IMR-90 (cell line): ENCODE data around the gene TSGA10IP. TPM values are rescaled to one million over a fixed set of nuclear protein-coding genes. Genes with fewer than 3 reads are reported as not detected.

Experiments used
- ATAC-seq: fragments of 200-7000 bp; cut with Tn5 transposase; 2 replicates; pipeline ENCODE4 v1.9.1; 2020; ENCODE audit warnings: low read depth, mild to moderate bottlenecking, moderate library complexity
- BruUV-seq: library from RNA; stranded (reverse); fragments of 400-500 nt; replicated peaks from 2 replicates; lab custom pipeline; 2021; lab: Mats Ljungman, UMichigan
- CTCF ChIA-PET: fragments of 300-600 bp; formaldehyde crosslinking; extraction: SDS; loops from one replicate; lab custom pipeline; 2021; ENCODE audit warnings: antibody characterized with exemption; lab: Yijun Ruan, JAX
- POLR2A ChIA-PET: fragments of 300-600 bp; sonication (Branson Sonifier 250); formaldehyde crosslinking; loops from one replicate; lab custom pipeline; 2022; ENCODE audit warnings: antibody characterized with exemption; ENCODE audit not compliant: unreplicated experiment; lab: Charles Lee
- DNase-seq: peaks from one replicate; pipeline ENCODE4 v3.0.0; 2013
- H2AFZ ChIP-seq: replicated peaks from 2 replicates; pipeline ENCODE3; 2013; ENCODE audit warnings: low read length, mild to moderate bottlenecking; ENCODE audit not compliant: poor library complexity
- H2AK5ac ChIP-seq: 2 replicates; pipeline ENCODE4 v1.6.1; 2013; ENCODE audit warnings: low read depth, low read length, inconsistent platforms
- H2AK9ac ChIP-seq: replicated peaks from 2 replicates; pipeline ENCODE3; 2013; ENCODE audit warnings: mild to moderate bottlenecking, low read depth, low read length, moderate library complexity; ENCODE audit not compliant: poor library complexity
- H2BK120ac ChIP-seq: 2 replicates; pipeline ENCODE4 v1.6.1; 2013; ENCODE audit warnings: low read depth, low read length, inconsistent platforms
- H2BK15ac ChIP-seq: 3 replicates; pipeline ENCODE4 v1.6.1; 2013; ENCODE audit warnings: low read depth, low read length, inconsistent platforms
- H2BK20ac ChIP-seq: 2 replicates; pipeline ENCODE4 v1.6.1; 2013; ENCODE audit warnings: low read depth, mild to moderate bottlenecking, inconsistent platforms, low read length, moderate library complexity
- H2BK5ac ChIP-seq: 2 replicates; pipeline ENCODE4 v1.6.1; 2013; ENCODE audit warnings: mild to moderate bottlenecking, low read depth, low read length, inconsistent platforms; ENCODE audit not compliant: poor library complexity, severe bottlenecking
- H3K14ac ChIP-seq: replicated peaks from 2 replicates; pipeline ENCODE4 v1.6.1; 2013; ENCODE audit warnings: low read depth, low read length, inconsistent platforms
- H3K18ac ChIP-seq: 2 replicates; pipeline ENCODE4 v1.6.1; 2013; ENCODE audit warnings: low read depth, low read length, control low read depth
- H3K23ac ChIP-seq: 2 replicates; pipeline ENCODE4 v1.6.1; 2013; ENCODE audit warnings: low read depth, low read length, inconsistent platforms
- H3K27ac ChIP-seq: 2 replicates; pipeline ENCODE4 v1.5.1; 2013; ENCODE audit warnings: mild to moderate bottlenecking, control low read depth, low read length; ENCODE audit not compliant: insufficient read depth
- H3K27me3 ChIP-seq: 2 replicates; pipeline ENCODE4 v1.6.1; 2013; ENCODE audit warnings: low read length; ENCODE audit not compliant: control insufficient read depth, insufficient read depth
- H3K36me3 ChIP-seq: 2 replicates; pipeline ENCODE4 v1.6.1; 2013; ENCODE audit warnings: low read length, mixed read lengths; ENCODE audit not compliant: control insufficient read depth, insufficient read depth
- H3K4ac ChIP-seq: 2 replicates; pipeline ENCODE4 v1.6.1; 2013; ENCODE audit warnings: low read depth, low read length, inconsistent platforms
- H3K4me1 ChIP-seq: 2 replicates; pipeline ENCODE4 v1.6.1; 2013; ENCODE audit warnings: low read length, mixed read lengths; ENCODE audit not compliant: control insufficient read depth, insufficient read depth
- H3K4me2 ChIP-seq: 2 replicates; pipeline ENCODE4 v1.6.1; 2013; ENCODE audit warnings: low read depth, mild to moderate bottlenecking, control low read depth, low read length, moderate library complexity
- H3K4me3 ChIP-seq: 2 replicates; pipeline ENCODE4 v1.5.1; 2013; ENCODE audit warnings: low read depth, mild to moderate bottlenecking, control low read depth, low read length, moderate library complexity; ENCODE audit not compliant: insufficient read depth
- H3K56ac ChIP-seq: 2 replicates; pipeline ENCODE4 v1.6.1; 2013; ENCODE audit warnings: low read length, inconsistent platforms; ENCODE audit not compliant: insufficient read depth; ENCODE audit errors: extremely low read depth
- H3K79me1 ChIP-seq, 2 experiments: 2 replicates each; pipeline ENCODE4 v1.6.1; 2013; ENCODE audit warnings: low read length in 2 of 2, inconsistent platforms in 1 of 2, low read depth in 1 of 2
- H3K9ac ChIP-seq: 2 replicates; pipeline ENCODE4 v1.6.1; 2013; ENCODE audit warnings: low read depth, low read length, control low read depth
- H3K9me1 ChIP-seq: 2 replicates; pipeline ENCODE4 v1.6.1; 2013; ENCODE audit warnings: low read length, inconsistent platforms; ENCODE audit not compliant: insufficient read depth
- H3K9me3 ChIP-seq: 2 replicates; pipeline ENCODE4 v1.6.1; 2013; ENCODE audit warnings: low read length; ENCODE audit not compliant: control insufficient read depth, insufficient read depth
- H4K20me1 ChIP-seq: 2 replicates; pipeline ENCODE4 v1.6.1; 2013; ENCODE audit warnings: low read length, inconsistent platforms; ENCODE audit not compliant: insufficient read depth
- H4K5ac ChIP-seq: 2 replicates; pipeline ENCODE4 v1.6.1; 2013; ENCODE audit warnings: mild to moderate bottlenecking, low read depth, low read length, control low read depth
- H4K8ac ChIP-seq, 2 experiments: 2 replicates each; pipeline ENCODE4 v1.6.1; 2013; ENCODE audit warnings: low read depth in 2 of 2, low read length in 2 of 2, control low read depth in 1 of 2, inconsistent platforms in 1 of 2
- H4K91ac ChIP-seq: 2 replicates; pipeline ENCODE4 v1.6.1; 2013; ENCODE audit warnings: low read depth, low read length, inconsistent platforms; ENCODE audit not compliant: insufficient read depth
- BHLHE40 ChIP-seq: fragments of 150-350 bp; IDR thresholded peaks from 2 replicates; pipeline ENCODE4 v1.6.1; 2016; ENCODE audit warnings: mild to moderate bottlenecking, low read depth, low read length
- CEBPB ChIP-seq: IDR thresholded peaks from 2 replicates; pipeline ENCODE4 v1.6.1; 2012; ENCODE audit warnings: low read depth, low read length, improper control_type of control experiment
- ELK1 ChIP-seq: fragments of 150-350 bp; IDR thresholded peaks from 2 replicates; pipeline ENCODE4 v1.6.1; 2016; ENCODE audit warnings: low read depth, mild to moderate bottlenecking, low read length, moderate library complexity, borderline replicate concordance
- POLR2A ChIP-seq: IDR thresholded peaks from 2 replicates; pipeline ENCODE4 v1.6.1; 2012; ENCODE audit warnings: mild to moderate bottlenecking, low read depth, low read length
- WGBS, 2 experiments: methylation state at CpG; one replicate each; pipeline versions ENCODE4 v1.1.5 to v1.1.7; 2013; ENCODE audit warnings: missing lambda C conversion rate in 2 of 2; ENCODE audit not compliant: insufficient read length in 1 of 2; ENCODE audit errors: extremely low coverage in 2 of 2; 5-methylcytosine and 5-hydroxymethylcytosine counted together
- dilution Hi-C: fragments of 300-500 bp; cut with HindIII; formaldehyde crosslinking; loops from one replicate; pipeline ENCODE4 v1.14.3; 2018; ENCODE audit warnings: low sequenced_read_pairs; ENCODE audit not compliant: unreplicated experiment
- in situ Hi-C: fragments of 300-500 bp; cut with MboI; formaldehyde crosslinking; loops from 3 replicates; pipeline ENCODE4 v1.14.3; 2019; ENCODE audit warnings: low sequenced_read_pairs, inconsistent platforms, mixed read lengths
- intact Hi-C: fragments of 100-400 bp; cut with micrococcal nuclease; formaldehyde crosslinking; loops from 2 replicates; pipeline ENCODE4 v1.10.0; 2022
- polyA plus RNA-seq, 3 experiments: library from polyadenylated mRNA; depleted of rRNA; stranded (reverse); fragments of >200 nt; gene quantifications; 2 replicates each; pipeline ENCODE4 v1.2.3, GENCODE V29; 2012; ENCODE audit warnings: low replicate concordance in 1 of 3
- total RNA-seq: library from RNA; depleted of rRNA; stranded (reverse); fragments of >200 nt; gene quantifications from 2 replicates; pipeline ENCODE4 v1.2.3, GENCODE V29; 2012
- TF ChIP-seq, protein P1 (sequence below): conservative IDR thresholded peaks from 2 replicates; pipeline ENCODE4 v1.5.1; 2012; ENCODE audit warnings: mild to moderate bottlenecking, low read depth, low read length, improper control_type of control experiment

Gene TSGA10IP
- total and polyA plus RNA-seq, 2 of the 4 experiments (the other 2 are of a cell fraction), result 0.21 TPM; not detected in 1

DNA sequence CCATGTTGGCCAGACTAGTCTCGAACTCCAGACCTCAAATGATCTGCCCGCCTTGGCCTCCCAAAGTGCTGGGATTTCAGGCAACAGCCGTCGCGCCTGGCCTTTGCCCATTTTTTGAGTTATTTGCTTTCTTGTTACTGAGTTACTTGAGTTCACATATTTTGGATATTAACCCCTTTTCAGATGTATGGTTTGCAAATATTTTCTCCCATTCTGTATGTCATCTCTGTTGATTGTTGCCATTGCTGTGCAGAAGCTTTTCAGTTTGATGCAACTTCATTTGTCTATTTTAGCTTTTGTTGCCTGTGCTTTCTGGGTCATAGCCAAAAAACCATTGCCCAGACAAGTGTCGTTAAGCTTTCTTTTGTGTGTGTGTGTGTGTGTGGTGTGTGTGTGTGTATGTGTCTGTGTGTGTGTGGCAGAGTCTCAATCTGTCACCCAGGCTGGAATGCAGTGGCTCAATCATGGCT lies 6.8 kb downstream of the TSGA10IP start:
- Histone ChIP-seq H3K4me1 (no peaks in the 10 kb centered on the region), H3K4me3 (no peak overlapping the region), H2AK9ac (no peak overlapping the region), H3K4ac (no peak overlapping the region), H3K9me1 (no peaks in the 10 kb centered on the region; the same call in 1 of the 2 replicates), H4K5ac (no peak overlapping the region), H3K9me3 (no peaks in the 10 kb centered on the region), H2BK5ac (no peak overlapping the region), H2AFZ (no peak overlapping the region), H3K18ac (no peak overlapping the region), H2BK120ac (no peak overlapping the region), H3K9ac (no peak overlapping the region), H2BK20ac (no peak overlapping the region), H4K20me1 (no peaks in the 10 kb centered on the region), H4K8ac (no peak overlapping the region), H3K4me2 (no peak overlapping the region), H3K79me1 (no peaks in the 10 kb centered on the region), H3K14ac (no peak overlapping the region), H3K56ac (no peak overlapping the region), H4K91ac (no peak overlapping the region), H2AK5ac (no peak overlapping the region), H3K23ac (no peak overlapping the region), H3K27me3 (peaks cover 3% of the 10 kb centered on the region; the same call in 1 of the 2 replicates), H2BK15ac (no peak overlapping the region), H3K36me3 (no peaks in the 10 kb centered on the region), H3K27ac (no peak overlapping the region)
- CTCF ChIA-PET, result no interaction called here
- intact Hi-C loops, result no loop called here
- in situ Hi-C loops, result no loop called here
- no peak for TF ChIP-seq BHLHE40
- TF ChIP-seq CEBPB, result no peak
- TF ChIP-seq, protein P1, sequence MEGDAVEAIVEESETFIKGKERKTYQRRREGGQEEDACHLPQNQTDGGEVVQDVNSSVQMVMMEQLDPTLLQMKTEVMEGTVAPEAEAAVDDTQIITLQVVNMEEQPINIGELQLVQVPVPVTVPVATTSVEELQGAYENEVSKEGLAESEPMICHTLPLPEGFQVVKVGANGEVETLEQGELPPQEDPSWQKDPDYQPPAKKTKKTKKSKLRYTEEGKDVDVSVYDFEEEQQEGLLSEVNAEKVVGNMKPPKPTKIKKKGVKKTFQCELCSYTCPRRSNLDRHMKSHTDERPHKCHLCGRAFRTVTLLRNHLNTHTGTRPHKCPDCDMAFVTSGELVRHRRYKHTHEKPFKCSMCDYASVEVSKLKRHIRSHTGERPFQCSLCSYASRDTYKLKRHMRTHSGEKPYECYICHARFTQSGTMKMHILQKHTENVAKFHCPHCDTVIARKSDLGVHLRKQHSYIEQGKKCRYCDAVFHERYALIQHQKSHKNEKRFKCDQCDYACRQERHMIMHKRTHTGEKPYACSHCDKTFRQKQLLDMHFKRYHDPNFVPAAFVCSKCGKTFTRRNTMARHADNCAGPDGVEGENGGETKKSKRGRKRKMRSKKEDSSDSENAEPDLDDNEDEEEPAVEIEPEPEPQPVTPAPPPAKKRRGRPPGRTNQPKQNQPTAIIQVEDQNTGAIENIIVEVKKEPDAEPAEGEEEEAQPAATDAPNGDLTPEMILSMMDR, result no peak
- no peak for TF ChIP-seq POLR2A
- no peak for TF ChIP-seq ELK1
- no TSS peak for BruUV-seq
- dilution Hi-C loops, result no loop called here
- ATAC-seq, result no peak
- no peak for DNase-seq
- WGBS, 2 experiments, result no CpG with 5 or more reads among the region's 6 CpGs
- POLR2A ChIA-PET, result no interaction called here
